ENCODE data around the gene PRSS12. TPM values are rescaled to one million over a fixed set of nuclear protein-coding genes. Genes with fewer than 3 reads are reported as not detected.

PRSS12 gene
- polyA plus RNA-seq, 1 donor from 2014 or later = 1.1 TPM

GRCh38 chr4:118277243-118277642, 75.6 kb downstream of the PRSS12 start:
- H3K4me3 ChIP-seq (ENCODE audit: low read length) = no peak overlapping the region
- no peaks in the 10 kb centered on the region for H3K27me3 ChIP-seq (ENCODE audit: insufficient read depth, low read depth, low read length)
- no peak overlapping the region for H3K27ac ChIP-seq (ENCODE audit: low read length)
- no peaks in the 10 kb centered on the region for H3K79me2 ChIP-seq (replicated peaks; ENCODE audit: insufficient read depth, low read length)
- H3K36me3 ChIP-seq (ENCODE audit: insufficient read depth, low read length) = no peaks in the 10 kb centered on the region
- H3F3A ChIP-seq (ENCODE audit: insufficient read depth, low read length, poor library complexity, severe bottlenecking) = no peaks in the 10 kb centered on the region
- H3K4me2 ChIP-seq (ENCODE audit: low read length) = no peak overlapping the region
- TF ChIP-seq CTCF (IDR thresholded peaks at IDR 0.05; ENCODE audit: poor library complexity, severe bottlenecking) (no peak), TAF1 (IDR thresholded peaks at IDR 0.05; ENCODE audit: low read depth) (no peak), MXI1 (conservative IDR thresholded peaks at IDR 0.05; ENCODE audit: poor library complexity, severe bottlenecking) (no peak), RAD21 (conservative IDR thresholded peaks at IDR 0.05) (no peak), REST (IDR thresholded peaks at IDR 0.05; ENCODE audit: borderline replicate concordance) (no peak), EP300 (conservative IDR thresholded peaks at IDR 0.05; ENCODE audit: poor library complexity, severe bottlenecking) (no peak), EZH2 (IDR thresholded peaks at IDR 0.05; ENCODE audit: borderline replicate concordance, insufficient read depth, low read length, poor library complexity, severe bottlenecking) (no peak), POLR2AphosphoS5 (IDR thresholded peaks at IDR 0.05) (no peak), SMC3 (conservative IDR thresholded peaks at IDR 0.05; ENCODE audit: poor library complexity) (no peak)
- no peaks in the 10 kb centered on the region for H3K9me3 ChIP-seq (ENCODE audit: low read length)
- no peak overlapping the region for H3K9ac ChIP-seq (ENCODE audit: low read length)
- H4K20me1 ChIP-seq (ENCODE audit: insufficient read depth) = no peaks in the 10 kb centered on the region
- H2AFZ ChIP-seq (ENCODE audit: low read depth, low read length) = no peak overlapping the region
- H3K9me2 ChIP-seq (ENCODE audit: insufficient read depth, low read length) = no peaks in the 10 kb centered on the region

- no peak overlapping the region for H3K9ac ChIP-seq (ENCODE audit: low read length)
- H3K9me2 ChIP-seq (ENCODE audit: insufficient read depth, low read length) = no peaks in the 10 kb centered on the region
- no peak overlapping the region for H3K27ac ChIP-seq (ENCODE audit: low read length)
- H3K4me3 ChIP-seq (ENCODE audit: low read length) = no peak overlapping the region
- no peak overlapping the region for H3K4me2 ChIP-seq (ENCODE audit: low read length)
- no peak overlapping the region for H2AFZ ChIP-seq (ENCODE audit: low read depth, low read length)
- no peaks in the 10 kb centered on the region for H4K20me1 ChIP-seq (ENCODE audit: insufficient read depth)
- H3K79me2 ChIP-seq (replicated peaks; ENCODE audit: insufficient read depth, low read length) = no peaks in the 10 kb centered on the region
- H3K9me3 ChIP-seq (ENCODE audit: low read length) = no peaks in the 10 kb centered on the region
- no peaks in the 10 kb centered on the region for H3K36me3 ChIP-seq (ENCODE audit: insufficient read depth, low read length)
- no peaks in the 10 kb centered on the region for H3K27me3 ChIP-seq (ENCODE audit: insufficient read depth, low read depth, low read length)
- no peaks in the 10 kb centered on the region for H3F3A ChIP-seq (ENCODE audit: insufficient read depth, low read length, poor library complexity, severe bottlenecking)
- TF ChIP-seq TAF1 (IDR thresholded peaks at IDR 0.05; ENCODE audit: low read depth) = no peak
- TF ChIP-seq EP300 (conservative IDR thresholded peaks at IDR 0.05; ENCODE audit: poor library complexity, severe bottlenecking) = no peak
- TF ChIP-seq RAD21 (conservative IDR thresholded peaks at IDR 0.05) = no peak
- no peak for TF ChIP-seq MXI1 (conservative IDR thresholded peaks at IDR 0.05; ENCODE audit: poor library complexity, severe bottlenecking)
- no peak for TF ChIP-seq POLR2AphosphoS5 (IDR thresholded peaks at IDR 0.05)
- no peak for TF ChIP-seq REST (IDR thresholded peaks at IDR 0.05; ENCODE audit: borderline replicate concordance)
- no peak for TF ChIP-seq EZH2 (IDR thresholded peaks at IDR 0.05; ENCODE audit: borderline replicate concordance, insufficient read depth, low read length, poor library complexity, severe bottlenecking)
- TF ChIP-seq SMC3 (conservative IDR thresholded peaks at IDR 0.05; ENCODE audit: poor library complexity) = no peak
- no peak for TF ChIP-seq CTCF (IDR thresholded peaks at IDR 0.05; ENCODE audit: poor library complexity, severe bottlenecking)
Measured at GRCh38 chr4:118276580-118276979, 76.2 kb downstream of the PRSS12 start.

Data from neural cell (in vitro differentiated cells).